ENCODE results near the gene NAV2. TPM values are rescaled to one million over a fixed set of nuclear protein-coding genes. Genes with fewer than 3 reads are reported as not detected.

The NAV2 gene
- total RNA-seq, 2 donors from 2014 or later = 21.3 to 45.3 TPM

- H3K27ac ChIP-seq = no peak overlapping the region
- H3K27me3 ChIP-seq = no peaks in the 10 kb centered on the region
- TF ChIP-seq CTCF (IDR thresholded peaks at IDR 0.05) = no peak
- no peaks in the 10 kb centered on the region for H3K9me3 ChIP-seq
- H3K36me3 ChIP-seq = no peaks in the 10 kb centered on the region
- H3K4me1 ChIP-seq = peaks cover 4% of the 10 kb centered on the region
- intact Hi-C loops (cut with DNase I) = loop anchor here (5.0 kb wide), 1 partner anchor 180 kb away; no protein-coding TSS in a partner anchor
- no peak overlapping the region for H3K9ac ChIP-seq (ENCODE audit: low read depth in 2 of 2, low read length in 2 of 2)
- no peak overlapping the region for H3K4me3 ChIP-seq
- DNase-seq = no peak
These were observed 239.5 kb downstream of the NAV2 start for GRCh38 chr11:19952116-19952605.

GRCh38 chr11:19952911-19953310 is 240.3 kb downstream of the NAV2 start:
- Histone ChIP-seq H3K27ac (no peak overlapping the region), H3K9me3 (no peaks in the 10 kb centered on the region), H3K27me3 (no peaks in the 10 kb centered on the region), H3K36me3 (no peaks in the 10 kb centered on the region), H3K4me3 (no peak overlapping the region), H3K4me1 (peaks cover 4% of the 10 kb centered on the region), H3K9ac (ENCODE audit: low read depth in 2 of 2, low read length in 2 of 2) (no peak overlapping the region)
- intact Hi-C loops (cut with DNase I) = loop anchor here (5.0 kb wide), 1 partner anchor 179 kb away; no protein-coding TSS in a partner anchor
- no peak for TF ChIP-seq CTCF (IDR thresholded peaks at IDR 0.05)
- DNase-seq = no peak

- Histone ChIP-seq H3K9me3 (no peaks in the 10 kb centered on the region), H3K9ac (ENCODE audit: low read depth in 2 of 2, low read length in 2 of 2) (no peak overlapping the region), H3K4me1 (peaks cover 4% of the 10 kb centered on the region), H3K27me3 (no peaks in the 10 kb centered on the region), H3K4me3 (no peak overlapping the region), H3K36me3 (no peaks in the 10 kb centered on the region), H3K27ac (no peak overlapping the region)
- no peak for DNase-seq
- intact Hi-C loops (cut with DNase I) = loop anchor here (5.0 kb wide), 1 partner anchor 179 kb away; no protein-coding TSS in a partner anchor
- TF ChIP-seq CTCF (IDR thresholded peaks at IDR 0.05) = no peak
These were observed 240.7 kb downstream of the NAV2 start for GRCh38 chr11:19953336-19953735.

DNA sequence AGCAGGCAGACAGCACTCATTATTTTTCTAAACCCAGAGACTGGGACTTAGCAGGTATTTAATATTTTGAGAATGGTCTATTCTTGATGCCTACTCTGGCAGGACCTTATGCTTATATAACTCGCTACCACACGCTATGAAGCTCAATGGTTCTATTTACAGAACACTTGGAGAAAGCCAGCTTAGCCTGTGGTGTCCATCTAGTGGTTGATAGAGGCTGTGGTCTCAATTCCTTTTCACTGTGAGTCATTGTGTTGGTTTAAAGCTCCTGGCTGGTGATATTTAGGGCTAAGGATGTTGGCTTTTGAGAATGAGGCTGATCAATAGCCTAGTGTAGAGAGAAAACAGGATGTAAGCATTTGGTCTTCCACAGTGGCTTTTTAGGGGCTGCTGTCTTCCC is 241.3 kb downstream of the NAV2 start:
- Histone ChIP-seq H3K4me3 (no peak overlapping the region), H3K36me3 (no peaks in the 10 kb centered on the region), H3K27me3 (no peaks in the 10 kb centered on the region), H3K9ac (ENCODE audit: low read depth in 2 of 2, low read length in 2 of 2) (no peak overlapping the region), H3K27ac (no peak overlapping the region), H3K9me3 (no peaks in the 10 kb centered on the region), H3K4me1 (peaks cover 4% of the 10 kb centered on the region)
- intact Hi-C loops (cut with DNase I) = loop anchor here (5.0 kb wide), 1 partner anchor 178 kb away; no protein-coding TSS in a partner anchor
- DNase-seq = no peak
- TF ChIP-seq CTCF (IDR thresholded peaks at IDR 0.05) = no peak

DNA sequence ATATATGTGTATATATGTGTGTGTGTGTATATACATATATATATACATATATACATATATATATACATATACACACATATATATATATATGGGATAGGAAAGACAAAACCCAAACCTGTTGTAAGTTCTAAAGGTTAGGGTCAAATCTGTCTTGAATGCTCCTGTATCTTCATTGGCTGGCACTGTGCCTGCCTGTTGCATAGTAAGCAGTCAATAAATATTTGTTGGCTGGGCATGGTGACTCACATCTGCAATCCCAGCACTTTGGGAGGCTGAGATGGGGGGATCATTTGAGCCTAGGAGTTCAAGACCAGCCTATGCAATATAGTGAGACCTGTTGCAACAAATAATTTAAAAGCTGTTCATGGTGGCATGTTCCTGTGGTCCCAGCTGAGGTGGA is 242.3 kb downstream of the NAV2 start:
- Histone ChIP-seq H3K4me3 (no peak overlapping the region), H3K9ac (ENCODE audit: low read depth in 2 of 2, low read length in 2 of 2) (no peak overlapping the region), H3K9me3 (no peaks in the 10 kb centered on the region), H3K27ac (no peak overlapping the region), H3K4me1 (peaks cover 4% of the 10 kb centered on the region), H3K36me3 (no peaks in the 10 kb centered on the region), H3K27me3 (no peaks in the 10 kb centered on the region)
- no peak for DNase-seq
- TF ChIP-seq CTCF (IDR thresholded peaks at IDR 0.05) = no peak
- intact Hi-C loops (cut with DNase I) = loop anchor here (5.0 kb wide), 1 partner anchor 177 kb away; no protein-coding TSS in a partner anchor

Measured in colonic mucosa (tissue), 4 donors.